CD4-positive, alpha-beta T cell (primary cell): ENCODE results near the gene TMEM273. TPM values are rescaled to one million over a fixed set of nuclear protein-coding genes. Genes with fewer than 3 reads are reported as not detected.

ENCODE experiments used
- ATAC-seq: fragments of 200-7000 bp; cut with Tn5 transposase; one replicate; pipeline ENCODE4 v1.10.0; 2022; ENCODE audit warnings: mild to moderate bottlenecking; ENCODE audit not compliant: poor library complexity
- CTCF ChIA-PET: fragments of 350-600 bp; sonication (Branson Sonifier 250); formaldehyde crosslinking; loops from one replicate; lab custom pipeline; 2021; ENCODE audit warnings: antibody characterized with exemption, inconsistent platforms; lab: Charles Lee
- POLR2A ChIA-PET: fragments of 350-600 bp; sonication (Branson Sonifier 250); formaldehyde crosslinking; loops from one replicate; lab custom pipeline; 2021; ENCODE audit warnings: antibody characterized with exemption, inconsistent platforms; lab: Charles Lee
- DNase-seq, 14 experiments: peaks; one replicate each; pipeline ENCODE4 v3.0.0-alpha.2; 2013 to 2020; ENCODE audit warnings: mixed read lengths in 2 of 14
- H3K27ac ChIP-seq, 2 donors: one replicate each; pipeline versions ENCODE4 v1.5.1 to v1.7.0; 2013; ENCODE audit warnings: low read length in 2 of 2, low read depth in 1 of 2, mild to moderate bottlenecking in 1 of 2
- H3K27me3 ChIP-seq, 2 experiments: 1 replicate in 1 of 2; 2 replicates in 1 of 2; pipeline versions ENCODE4 v1.6.1 to v1.7.0; 2013; ENCODE audit warnings: low read length in 2 of 2, control low read depth in 1 of 2, mild to moderate bottlenecking in 1 of 2, moderate library complexity in 1 of 2; ENCODE audit not compliant: insufficient read depth in 2 of 2, control insufficient read depth in 1 of 2
- H3K36me3 ChIP-seq: one replicate; pipeline ENCODE4 v1.6.1; 2013; ENCODE audit warnings: low read length, control low read depth; ENCODE audit not compliant: insufficient read depth
- H3K4me1 ChIP-seq: one replicate; pipeline ENCODE4 v1.6.1; 2013; ENCODE audit warnings: low read length, control low read depth; ENCODE audit not compliant: insufficient read depth
- H3K4me3 ChIP-seq: one replicate; pipeline ENCODE4 v1.5.1; 2013; ENCODE audit warnings: mild to moderate bottlenecking, low read length, moderate library complexity
- H3K9me3 ChIP-seq, 2 experiments: 1 replicate in 1 of 2; 2 replicates in 1 of 2; pipeline versions ENCODE4 v1.6.1 to v1.7.0; 2013; ENCODE audit warnings: low read length in 2 of 2, mild to moderate bottlenecking in 2 of 2, control low read depth in 1 of 2, moderate library complexity in 1 of 2; ENCODE audit not compliant: control insufficient read depth in 1 of 2, insufficient read depth in 1 of 2
- H3K27ac Mint-ChIP-seq: one replicate; pipeline ENCODE4 v1.8.0; 2020; ENCODE audit warnings: mixed read lengths
- H3K27me3 Mint-ChIP-seq: one replicate; pipeline ENCODE4 v1.8.0; 2021; ENCODE audit warnings: mixed read lengths
- H3K36me3 Mint-ChIP-seq: one replicate; pipeline ENCODE4 v1.8.0; 2021; ENCODE audit warnings: low read depth, mixed read lengths
- H3K4me1 Mint-ChIP-seq: one replicate; pipeline ENCODE4 v1.8.0; 2021; ENCODE audit warnings: low read depth, mixed read lengths
- H3K4me3 Mint-ChIP-seq: one replicate; pipeline ENCODE4 v1.8.0; 2020; ENCODE audit warnings: mild to moderate bottlenecking, mixed read lengths
- H3K9me3 Mint-ChIP-seq: one replicate; pipeline ENCODE4 v1.8.0; 2020; ENCODE audit warnings: mixed read lengths
- CTCF ChIP-seq: fragments of 200-600 bp; IDR thresholded peaks from one replicate; pipeline ENCODE4 v1.8.0; 2022; ENCODE audit warnings: antibody characterized with exemption, mild to moderate bottlenecking
- intact Hi-C, 2 experiments: fragments of 100-400 bp; cut with DNase I in 1 of 2; cut with micrococcal nuclease in 1 of 2; formaldehyde crosslinking; loops; one replicate each; pipeline versions ENCODE4 v1.15.1 to v1.9.0; 2023 to 2025; cut with DNase I, micrococcal nuclease
- total RNA-seq, 174 experiments: library from RNA in 2 of 174; stranded (reverse) in 2 of 174; gene quantifications; one replicate each; pipeline ENCODE4 v1.2.3 and lab custom pipeline; 2021 to 2026

TMEM273 gene
- total RNA-seq, 2 experiments from 2014 or later, result 1.8 to 2.2 TPM

GRCh38 chr10:49112098-49112497, 76.1 kb downstream of the TMEM273 start:
- no peak overlapping the region for H3K4me3 ChIP-seq
- DNase-seq, result no peak
- H3K4me3 Mint-ChIP-seq, result no peak overlapping the region
- intact Hi-C loops, result no loop called here
- H3K9me3 ChIP-seq, result peaks cover 0 to 15% of the 10 kb centered on the region in 2 experiments
- H3K27me3 Mint-ChIP-seq, result peaks cover 33% of the 10 kb centered on the region
- no peak overlapping the region for H3K27ac ChIP-seq
- H3K4me1 Mint-ChIP-seq, result no peaks in the 10 kb centered on the region
- no peaks in the 10 kb centered on the region for H3K36me3 Mint-ChIP-seq
- peaks cover 8 to 24% of the 10 kb centered on the region in 2 experiments for H3K27me3 ChIP-seq
- H3K36me3 ChIP-seq, result no peaks in the 10 kb centered on the region
- no peaks in the 10 kb centered on the region for H3K9me3 Mint-ChIP-seq
- H3K4me1 ChIP-seq, result no peaks in the 10 kb centered on the region
- POLR2A ChIA-PET, result no interaction called here
- CTCF ChIA-PET, result no interaction called here
- no peak for TF ChIP-seq CTCF
- H3K27ac Mint-ChIP-seq, result no peak overlapping the region
- no peak for ATAC-seq

GRCh38 chr10:49111320-49111698, 76.9 kb downstream of the TMEM273 start:
- no peak for TF ChIP-seq CTCF
- no peaks in the 10 kb centered on the region for H3K4me1 ChIP-seq
- ATAC-seq (no peak), DNase-seq (no peak)
- Mint-ChIP-seq H3K4me1 (no peaks in the 10 kb centered on the region), H3K36me3 (no peaks in the 10 kb centered on the region), H3K4me3 (no peak overlapping the region), H3K27ac (no peak overlapping the region), H3K9me3 (no peaks in the 10 kb centered on the region), H3K27me3 (peaks cover 25% of the 10 kb centered on the region)
- no peak overlapping the region for H3K27ac ChIP-seq
- H3K4me3 ChIP-seq, result no peak overlapping the region
- H3K9me3 ChIP-seq, result peaks cover 0 to 18% of the 10 kb centered on the region in 2 experiments
- H3K36me3 ChIP-seq, result no peaks in the 10 kb centered on the region
- peaks cover 8 to 24% of the 10 kb centered on the region in 2 experiments for H3K27me3 ChIP-seq
- POLR2A ChIA-PET, result no interaction called here
- intact Hi-C loops, result no loop called here
- CTCF ChIA-PET, result no interaction called here

GRCh38 chr10:49110684-49111319, 77.4 kb downstream of the TMEM273 start:
- Mint-ChIP-seq H3K27ac (no peak overlapping the region), H3K9me3 (no peaks in the 10 kb centered on the region), H3K36me3 (no peaks in the 10 kb centered on the region), H3K4me1 (no peaks in the 10 kb centered on the region), H3K27me3 (peaks cover 20% of the 10 kb centered on the region), H3K4me3 (no peak overlapping the region)
- ATAC-seq (no peak), DNase-seq (no peak)
- Histone ChIP-seq H3K27ac (no peak overlapping the region), H3K4me1 (no peaks in the 10 kb centered on the region), H3K27me3 (peaks cover 8 to 24% of the 10 kb centered on the region in 2 experiments), H3K36me3 (no peaks in the 10 kb centered on the region), H3K4me3 (no peak overlapping the region), H3K9me3 (peaks cover 0 to 18% of the 10 kb centered on the region in 2 experiments)
- intact Hi-C loops, result no loop called here
- POLR2A ChIA-PET, result no interaction called here
- no peak for TF ChIP-seq CTCF
- CTCF ChIA-PET, result no interaction called here
